Esophagus squamous epithelium (tissue), 5 donors: ENCODE data around the gene TMEM225. TPM values are rescaled to one million over a fixed set of nuclear protein-coding genes. Genes with fewer than 3 reads are reported as not detected.

Experiments
- DNase-seq: peaks from one replicate; lab custom pipeline; 2025; lab: John Stamatoyannopoulos, UW
- H3K27ac ChIP-seq, 4 donors: fragments of 200-600 bp; sonication (generic); one replicate each; pipeline ENCODE4 v1.5.1; 2016 to 2019; ENCODE audit warnings: mild to moderate bottlenecking in 1 of 4
- H3K27me3 ChIP-seq, 4 donors: fragments of 200-600 bp; sonication (generic); 1 replicate in 3 of 4; 2 replicates in 1 of 4; pipeline versions ENCODE4 v1.5.1 to v1.6.0; 2017 to 2021; ENCODE audit warnings: antibody characterized with exemption in 1 of 4
- H3K36me3 ChIP-seq, 3 donors: fragments of 200-600 bp; sonication (generic); one replicate each; pipeline ENCODE4 v1.5.1; 2016 to 2019
- H3K4me1 ChIP-seq, 3 donors: fragments of 200-600 bp; sonication (generic); one replicate each; pipeline ENCODE4 v1.5.1; 2017 to 2019
- H3K4me3 ChIP-seq, 4 donors: fragments of 200-600 bp; sonication (generic); 1 replicate in 3 of 4; 2 replicates in 1 of 4; pipeline ENCODE4 v1.5.1; 2016 to 2019; ENCODE audit warnings: mild to moderate bottlenecking in 2 of 4, moderate library complexity in 1 of 4
- H3K9me3 ChIP-seq, 3 donors: fragments of 200-600 bp; sonication (generic); one replicate each; pipeline ENCODE4 v1.5.1; 2016 to 2019
- CTCF ChIP-seq, 6 experiments: fragments of 450-650 bp in 4 of 6; fragments of 200-600 bp in 2 of 6; sonication (generic) in 2 of 6; IDR thresholded peaks; one replicate each; pipeline ENCODE4 v1.5.1; 2016 to 2019; ENCODE audit warnings: antibody characterized with exemption in 6 of 6, mild to moderate bottlenecking in 4 of 6, moderate library complexity in 4 of 6
- POLR2A ChIP-seq, 4 donors: fragments of 450-650 bp; IDR thresholded peaks; one replicate each; pipeline ENCODE4 v1.6.1; 2017; ENCODE audit warnings: antibody characterized with exemption in 4 of 4, mild to moderate bottlenecking in 4 of 4, moderate library complexity in 3 of 4
- WGBS, 2 donors: methylation state at CpG; one replicate each; pipeline ENCODE4 v1.1.5; 2018; 5-methylcytosine and 5-hydroxymethylcytosine counted together
- intact Hi-C: fragments of 100-400 bp; cut with DNase I; formaldehyde crosslinking; loops from one replicate; pipeline ENCODE4 v1.15.0; 2022
- total RNA-seq, 4 donors: library from RNA; depleted of rRNA; stranded (reverse); fragments of >200 nt; gene quantifications; one replicate each; pipeline ENCODE4 v1.1.0, GENCODE V29; 2016
- donor health status: DM: yes; HTN: yes; CAD: no.

Gene TMEM225
- total RNA-seq, 4 donors from 2014 or later = not detected

GRCh38 chr11:123841174-123841573 is 44.3 kb downstream of the TMEM225 start:
- Histone ChIP-seq H3K27ac (no peak overlapping the region), H3K36me3 (no peaks in the 10 kb centered on the region), H3K9me3 (no peaks in the 10 kb centered on the region), H3K4me3 (no peak overlapping the region), H3K27me3 (no peaks in the 10 kb centered on the region), H3K4me1 (no peaks in the 10 kb centered on the region)
- intact Hi-C loops = no loop called here
- WGBS, 2 donors = 69 to 77% methylated on average over 6 of the region's 6 CpGs
- DNase-seq = no peak
- no peak for TF ChIP-seq POLR2A (IDR thresholded peaks at IDR 0.05)
- no peak for TF ChIP-seq CTCF (IDR thresholded peaks at IDR 0.05)

GRCh38 chr11:123839131-123839530 is 46.3 kb downstream of the TMEM225 start:
- WGBS, 2 donors = 79 to 82% methylated on average over 5 of the region's 5 CpGs

GRCh38 chr11:123838659-123839058 is 46.8 kb downstream of the TMEM225 start:
- Histone ChIP-seq H3K36me3 (no peaks in the 10 kb centered on the region), H3K9me3 (no peaks in the 10 kb centered on the region), H3K4me3 (no peak overlapping the region), H3K27me3 (no peaks in the 10 kb centered on the region), H3K4me1 (no peaks in the 10 kb centered on the region), H3K27ac (no peak overlapping the region)
- WGBS, 2 donors = 38 to 64% methylated on average over 1 of the region's 1 CpG
- TF ChIP-seq POLR2A (IDR thresholded peaks at IDR 0.05) = no peak
- no peak for TF ChIP-seq CTCF (IDR thresholded peaks at IDR 0.05)
- intact Hi-C loops = no loop called here
- DNase-seq = no peak

More at GRCh38 chr11:123839131-123839530, 46.3 kb downstream of the TMEM225 start:
- no peak for DNase-seq
- Histone ChIP-seq H3K27me3 (no peaks in the 10 kb centered on the region), H3K27ac (no peak overlapping the region), H3K9me3 (no peaks in the 10 kb centered on the region), H3K4me1 (no peaks in the 10 kb centered on the region), H3K36me3 (no peaks in the 10 kb centered on the region), H3K4me3 (no peak overlapping the region)
- TF ChIP-seq POLR2A (IDR thresholded peaks at IDR 0.05) = no peak
- no peak for TF ChIP-seq CTCF (IDR thresholded peaks at IDR 0.05)
- intact Hi-C loops = no loop called here

- H3K4me3 ChIP-seq = no peak overlapping the region
- no peaks in the 10 kb centered on the region for H3K36me3 ChIP-seq
- H3K4me1 ChIP-seq = no peaks in the 10 kb centered on the region
- no peak for DNase-seq
- 41 to 45% methylated on average over 3 of the region's 3 CpGs for WGBS, 2 donors
- no peaks in the 10 kb centered on the region for H3K9me3 ChIP-seq
- intact Hi-C loops = no loop called here
- no peak for TF ChIP-seq POLR2A (IDR thresholded peaks at IDR 0.05)
- TF ChIP-seq CTCF (IDR thresholded peaks at IDR 0.05) = no peak
- H3K27ac ChIP-seq = no peak overlapping the region
- H3K27me3 ChIP-seq = no peaks in the 10 kb centered on the region
Measured at GRCh38 chr11:123838199-123838598, 47.3 kb downstream of the TMEM225 start.

- Histone ChIP-seq H3K4me1 (no peaks in the 10 kb centered on the region), H3K36me3 (no peaks in the 10 kb centered on the region), H3K4me3 (no peak overlapping the region), H3K27me3 (no peaks in the 10 kb centered on the region), H3K9me3 (no peaks in the 10 kb centered on the region), H3K27ac (no peak overlapping the region)
- no peak for DNase-seq
- TF ChIP-seq CTCF (IDR thresholded peaks at IDR 0.05) (no peak), POLR2A (IDR thresholded peaks at IDR 0.05) (no peak)
- WGBS, 2 donors = 54 to 61% methylated on average over 2 of the region's 2 CpGs
- intact Hi-C loops = no loop called here
Measured at GRCh38 chr11:123833095-123833494, 52.4 kb downstream of the TMEM225 start.

Other genes with a start within 250 kb of the TMEM225 start
- 1 to 10 TPM in 1 of 4 donors, under 1 TPM in 2, not detected in 1; 0.06 to 3.4 (median 0.83) TPM for gene SCN3B, start 231.0 kb downstream of the TMEM225 start, total RNA-seq
- 1 to 10 TPM; 2.6 to 6.5 (median 4.6) TPM for gene ZNF202, start 144.0 kb downstream of the TMEM225 start, total RNA-seq
- gene OR6X1, start 131.2 kb downstream of the TMEM225 start, total RNA-seq = not detected
- gene OR6M1, start 79.3 kb downstream of the TMEM225 start, total RNA-seq = not detected
- not detected for gene OR8D4, start 16.5 kb upstream of the TMEM225 start, total RNA-seq
- gene OR4D5, start 53.9 kb upstream of the TMEM225 start, total RNA-seq = not detected
- gene OR6T1, start 58.2 kb upstream of the TMEM225 start, total RNA-seq = not detected
- not detected for gene OR10S1, start 92.1 kb upstream of the TMEM225 start, total RNA-seq
- gene OR10G6, start 109.5 kb upstream of the TMEM225 start, total RNA-seq = not detected
- not detected for gene OR10G4, start 127.3 kb upstream of the TMEM225 start, total RNA-seq
- not detected for gene OR10G9, start 137.3 kb upstream of the TMEM225 start, total RNA-seq
- gene OR10G8, start 141.1 kb upstream of the TMEM225 start, total RNA-seq = not detected
- gene OR10G7, start 155.7 kb upstream of the TMEM225 start, total RNA-seq = not detected
- gene VWA5A, start 229.8 kb upstream of the TMEM225 start, total RNA-seq = 10 to 100 TPM in 2 of 4 donors, 1 to 10 TPM in 2; 2.7 to 19.8 (median 12.1) TPM